Measurements from ENCODE around the gene MMP3.

GRCh38 chr11:102799681-102800340 is 43.6 kb downstream of the MMP3 start:
- TF ChIP-seq, protein P1, sequence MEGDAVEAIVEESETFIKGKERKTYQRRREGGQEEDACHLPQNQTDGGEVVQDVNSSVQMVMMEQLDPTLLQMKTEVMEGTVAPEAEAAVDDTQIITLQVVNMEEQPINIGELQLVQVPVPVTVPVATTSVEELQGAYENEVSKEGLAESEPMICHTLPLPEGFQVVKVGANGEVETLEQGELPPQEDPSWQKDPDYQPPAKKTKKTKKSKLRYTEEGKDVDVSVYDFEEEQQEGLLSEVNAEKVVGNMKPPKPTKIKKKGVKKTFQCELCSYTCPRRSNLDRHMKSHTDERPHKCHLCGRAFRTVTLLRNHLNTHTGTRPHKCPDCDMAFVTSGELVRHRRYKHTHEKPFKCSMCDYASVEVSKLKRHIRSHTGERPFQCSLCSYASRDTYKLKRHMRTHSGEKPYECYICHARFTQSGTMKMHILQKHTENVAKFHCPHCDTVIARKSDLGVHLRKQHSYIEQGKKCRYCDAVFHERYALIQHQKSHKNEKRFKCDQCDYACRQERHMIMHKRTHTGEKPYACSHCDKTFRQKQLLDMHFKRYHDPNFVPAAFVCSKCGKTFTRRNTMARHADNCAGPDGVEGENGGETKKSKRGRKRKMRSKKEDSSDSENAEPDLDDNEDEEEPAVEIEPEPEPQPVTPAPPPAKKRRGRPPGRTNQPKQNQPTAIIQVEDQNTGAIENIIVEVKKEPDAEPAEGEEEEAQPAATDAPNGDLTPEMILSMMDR (IDR thresholded peaks at IDR 0.05 in 4 of 5, conservative IDR thresholded peaks at IDR 0.05 in 1 of 5): no peak
- no peak for TF ChIP-seq POLR2A (IDR thresholded peaks at IDR 0.05)

Data from gastrocnemius medialis (tissue), 4 donors.